Right lobe of liver (tissue), 4 donors: Measurements from ENCODE around the gene EYA4.

Experiments used
- POLR2A ChIP-seq: fragments of 450-650 bp; IDR thresholded peaks from one replicate; pipeline ENCODE4 v1.6.1; 2017; ENCODE audit warnings: antibody characterized with exemption, mild to moderate bottlenecking
- TF ChIP-seq, protein P1 (sequence below), 4 donors: fragments of 200-600 bp in 3 of 4; fragments of 450-650 bp in 1 of 4; IDR thresholded peaks; one replicate each; pipeline versions ENCODE4 v1.5.1 to v1.8.0; 2016 to 2022; ENCODE audit warnings: antibody characterized with exemption in 4 of 4, mild to moderate bottlenecking in 2 of 4
- donor health status: DM: no; HTN: no; CAD: no.
- donor health status: DM: no; HTN: no; CAD: no.
- donor health status: DM: no; HTN: yes; CAD: no.

DNA sequence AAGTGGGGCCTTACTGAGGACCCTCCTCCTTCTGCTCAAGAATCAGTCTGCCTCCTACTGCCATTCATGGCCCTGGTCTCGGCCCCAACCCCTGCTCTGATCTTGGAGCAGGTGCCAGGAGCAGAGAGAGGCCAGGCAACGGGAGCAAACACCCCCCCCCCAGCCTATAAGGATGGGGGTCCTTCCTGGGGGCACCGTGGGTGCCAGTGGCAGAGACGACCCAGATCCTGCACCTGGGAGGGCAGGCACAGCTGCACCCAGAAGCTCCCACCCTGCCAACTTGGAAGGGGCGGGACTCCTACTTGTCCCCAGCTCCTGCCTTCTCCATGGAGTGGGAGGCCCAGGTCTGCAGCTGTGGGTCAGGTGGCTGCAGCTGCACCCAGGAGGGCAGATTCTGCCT lies 183.2 kb downstream of the EYA4 start:
- TF ChIP-seq, protein P1, sequence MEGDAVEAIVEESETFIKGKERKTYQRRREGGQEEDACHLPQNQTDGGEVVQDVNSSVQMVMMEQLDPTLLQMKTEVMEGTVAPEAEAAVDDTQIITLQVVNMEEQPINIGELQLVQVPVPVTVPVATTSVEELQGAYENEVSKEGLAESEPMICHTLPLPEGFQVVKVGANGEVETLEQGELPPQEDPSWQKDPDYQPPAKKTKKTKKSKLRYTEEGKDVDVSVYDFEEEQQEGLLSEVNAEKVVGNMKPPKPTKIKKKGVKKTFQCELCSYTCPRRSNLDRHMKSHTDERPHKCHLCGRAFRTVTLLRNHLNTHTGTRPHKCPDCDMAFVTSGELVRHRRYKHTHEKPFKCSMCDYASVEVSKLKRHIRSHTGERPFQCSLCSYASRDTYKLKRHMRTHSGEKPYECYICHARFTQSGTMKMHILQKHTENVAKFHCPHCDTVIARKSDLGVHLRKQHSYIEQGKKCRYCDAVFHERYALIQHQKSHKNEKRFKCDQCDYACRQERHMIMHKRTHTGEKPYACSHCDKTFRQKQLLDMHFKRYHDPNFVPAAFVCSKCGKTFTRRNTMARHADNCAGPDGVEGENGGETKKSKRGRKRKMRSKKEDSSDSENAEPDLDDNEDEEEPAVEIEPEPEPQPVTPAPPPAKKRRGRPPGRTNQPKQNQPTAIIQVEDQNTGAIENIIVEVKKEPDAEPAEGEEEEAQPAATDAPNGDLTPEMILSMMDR (IDR thresholded peaks at IDR 0.05): no peak
- no peak for TF ChIP-seq POLR2A
